Epithelial cell of esophagus (primary cell): ENCODE data around the gene SEC14L2.

Experiments
- DNase-seq: peaks from one replicate; pipeline ENCODE4 v3.0.0; 2010; ENCODE audit warnings: low read depth
- H3K4me3 ChIP-seq: 2 replicates; pipeline ENCODE4 v1.5.1; 2011; ENCODE audit warnings: mild to moderate bottlenecking, low read length, control low read depth
- CTCF ChIP-seq: IDR thresholded peaks from 2 replicates; pipeline ENCODE4 v1.5.1; 2011; ENCODE audit warnings: low read depth, mild to moderate bottlenecking, low read length, control low read depth, inconsistent platforms; ENCODE audit not compliant: insufficient read depth; ENCODE audit errors: missing control alignments

SEC14L2 gene

GRCh38 chr22:30425616-30426387 is 29.0 kb downstream of the SEC14L2 start, which contains the start of gene MTFP1:
Gene MTFP1 (plus strand): TSS chr22:30425768. CDS start chr22:30425880, 112 bp downstream.
- TF ChIP-seq CTCF = no peak
- DNase-seq = peak; percentile 50
- peak within 1 kb of the TSS; percentile 64 for H3K4me3 ChIP-seq

GRCh38 chr22:30426388-30427353 is 29.9 kb downstream of the SEC14L2 start:
- peak; percentile 81 for TF ChIP-seq CTCF
- H3K4me3 ChIP-seq = peak overlapping the region; percentile 64
- DNase-seq = peak; percentile 90

- DNase-seq = no peak
- H3K4me3 ChIP-seq = no peak overlapping the region
- TF ChIP-seq CTCF = no peak
Measured at GRCh38 chr22:30427871-30428270, 31.1 kb downstream of the SEC14L2 start.

- H3K4me3 ChIP-seq = no peak overlapping the region
- no peak for TF ChIP-seq CTCF
- DNase-seq = no peak
Measured at GRCh38 chr22:30429887-30430286, 33.1 kb downstream of the SEC14L2 start.

- no peak overlapping the region for H3K4me3 ChIP-seq
- DNase-seq = no peak
- TF ChIP-seq CTCF = no peak
Measured at GRCh38 chr22:30430933-30431332, 34.1 kb downstream of the SEC14L2 start.

GRCh38 chr22:30432096-30432495 is 35.3 kb downstream of the SEC14L2 start:
- TF ChIP-seq CTCF = no peak
- H3K4me3 ChIP-seq = no peak overlapping the region
- no peak for DNase-seq
